NCI-H2196 treated with DMSO at 0.1 percent for 48 hours (cell line): ENCODE measurements around the gene TSPAN32.
A peak's percentile ranks its signal among the peaks of the same experiment; 100 is the strongest.

Experiments used
- DNase-seq: peaks from one replicate; lab custom pipeline; 2025; ENCODE audit not compliant: unreplicated experiment; lab: John Stamatoyannopoulos, UW

Gene TSPAN32

GRCh38 chr11:2302896-2303626, 1.2 kb downstream of the TSPAN32 start:
- no peak for DNase-seq

GRCh38 chr11:2303627-2304505, 2.1 kb downstream of the TSPAN32 start:
- DNase-seq = no peak

- no peak for DNase-seq
These were observed 2.8 kb downstream of the TSPAN32 start for GRCh38 chr11:2304506-2305139.

- peak; percentile 46 for DNase-seq
These were observed 3.4 kb downstream of the TSPAN32 start for GRCh38 chr11:2305140-2305778.

- no peak for DNase-seq
These were observed 4.1 kb downstream of the TSPAN32 start for GRCh38 chr11:2305788-2306451.

GRCh38 chr11:2306452-2306823, 4.6 kb downstream of the TSPAN32 start:
- no peak for DNase-seq

- no peak for DNase-seq
These were observed 5.2 kb downstream of the TSPAN32 start for GRCh38 chr11:2306877-2307500.

- no peak for DNase-seq
These were observed 5.9 kb downstream of the TSPAN32 start for GRCh38 chr11:2307501-2308331.

- DNase-seq = no peak
These were observed 6.9 kb downstream of the TSPAN32 start for GRCh38 chr11:2308713-2309112.

GRCh38 chr11:2309251-2310072, 7.6 kb downstream of the TSPAN32 start:
- no peak for DNase-seq

- no peak for DNase-seq
These were observed 8.4 kb downstream of the TSPAN32 start for GRCh38 chr11:2310073-2310785.

GRCh38 chr11:2310786-2311352, 9.1 kb downstream of the TSPAN32 start:
- no peak for DNase-seq

GRCh38 chr11:2311353-2312133, 9.7 kb downstream of the TSPAN32 start:
- no peak for DNase-seq

GRCh38 chr11:2312232-2313042, 10.6 kb downstream of the TSPAN32 start:
- DNase-seq = no peak

- no peak for DNase-seq
These were observed 11.5 kb downstream of the TSPAN32 start for GRCh38 chr11:2313051-2313951.
